Renal cortical epithelial cell (primary cell): ENCODE results near the gene KCTD20. TPM values are rescaled to one million over a fixed set of nuclear protein-coding genes. Genes with fewer than 3 reads are reported as not detected.
A peak's percentile ranks its signal among the peaks of the same experiment; 100 is the strongest.
"Not testable (repeated sequence)": the region's sequence is repeated elsewhere in the genome, so short reads cannot be mapped to it uniquely, and the experiment has no call there.

Experiments
- DNase-seq: peaks from one replicate; pipeline ENCODE4 v3.0.0-alpha.2; 2011; ENCODE audit warnings: low read depth
- total RNA-seq: library from RNA; depleted of rRNA; stranded (reverse); fragments of >200 nt; gene quantifications from 2 replicates; pipeline ENCODE4 v1.2.3, GENCODE V29; 2014

Gene KCTD20
- 62.1 and 73.8 TPM in 2 replicates for total RNA-seq

DNA sequence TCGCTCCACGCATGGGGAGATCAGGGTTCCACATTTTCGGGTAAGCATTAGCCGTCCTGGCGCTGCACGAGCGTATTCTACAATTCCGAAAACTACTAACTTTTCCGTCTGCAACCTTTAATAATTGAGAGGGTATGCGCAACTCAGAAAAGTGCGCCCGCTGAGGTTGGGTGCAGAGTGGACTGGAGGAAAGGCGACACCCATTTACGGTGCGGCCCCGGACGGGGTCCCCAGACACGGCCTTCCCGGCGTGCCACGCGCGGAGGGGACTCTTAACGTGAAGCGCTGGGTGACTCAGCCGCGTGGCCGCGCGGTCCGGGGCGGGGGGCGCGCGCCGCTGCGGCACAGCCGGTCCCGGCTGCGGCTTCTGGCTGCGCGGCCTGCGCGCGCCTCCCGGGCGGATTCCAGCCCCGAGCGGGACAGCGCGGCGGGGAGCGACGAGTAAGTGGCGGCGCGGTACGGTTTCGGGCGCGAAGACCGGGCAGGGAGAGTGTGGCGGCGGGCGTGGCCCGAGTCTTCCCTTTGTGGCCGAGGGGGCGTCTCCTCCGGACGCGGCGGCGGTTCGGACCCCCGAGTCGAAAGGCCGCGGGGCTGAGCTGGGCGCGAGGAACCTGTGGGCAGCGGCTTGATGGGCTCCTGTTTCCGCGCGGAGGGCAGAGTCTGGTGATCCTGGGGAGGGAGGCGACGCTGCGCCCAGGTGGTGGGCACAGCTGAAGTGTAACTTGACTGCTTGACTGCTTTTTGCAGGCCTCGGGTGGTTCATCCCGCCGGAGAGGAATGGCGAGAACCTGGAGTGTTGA lies at the start of gene KCTD20, which contains the start of gene PXT1:
TSS of gene KCTD20 (plus strand) at position 330 of the 800 bp plus-strand sequence. CDS start 27,098 bp downstream, outside the sequence.
TSS of gene PXT1 (minus strand) at position 184 of the 800 bp plus-strand sequence. CDS start 16,772 bp downstream, outside the sequence.
- peak; percentile 51 for DNase-seq

DNA sequence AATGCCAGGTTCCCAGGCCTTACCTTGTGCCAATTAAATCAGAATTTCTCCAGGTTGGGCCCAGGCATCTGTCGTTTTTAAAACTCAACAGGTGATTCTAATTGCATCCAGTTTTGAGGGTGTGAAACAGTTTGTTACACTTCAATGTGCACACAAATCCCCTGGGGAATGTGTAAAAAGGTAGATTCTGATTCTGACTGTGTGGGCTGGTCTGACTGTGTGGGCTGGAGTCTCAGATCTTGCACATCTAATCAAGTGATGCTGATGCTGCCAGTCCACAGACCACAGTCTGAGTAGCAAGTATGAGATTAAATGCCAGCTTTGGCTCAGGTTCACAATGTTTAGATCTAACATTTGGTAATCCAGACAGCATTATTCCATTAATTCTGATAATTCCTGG lies 42.8 kb upstream of the KCTD20 start:
- no peak for DNase-seq

GRCh38 chr6:36402481-36402880 lies 40.3 kb upstream of the KCTD20 start:
- no peak for DNase-seq

DNA sequence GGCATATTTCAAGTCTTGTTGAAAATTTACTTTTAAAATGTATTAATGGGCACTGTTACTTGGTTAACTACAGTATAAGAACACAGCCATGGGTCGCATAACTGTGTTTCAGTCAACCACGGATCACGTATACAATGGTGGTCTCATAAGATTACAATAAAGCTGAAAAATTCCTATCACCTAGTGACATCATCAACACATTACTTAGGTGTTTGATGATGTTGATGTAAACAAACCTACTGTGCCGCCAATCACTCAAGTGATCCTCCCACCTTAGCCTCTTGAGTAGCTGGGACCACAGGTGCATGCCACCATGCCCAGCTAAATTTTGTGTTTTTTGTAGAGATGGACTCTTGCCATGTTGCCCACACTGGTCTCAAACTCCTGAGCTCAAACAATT lies 38.6 kb upstream of the KCTD20 start:
- no peak for DNase-seq

DNA sequence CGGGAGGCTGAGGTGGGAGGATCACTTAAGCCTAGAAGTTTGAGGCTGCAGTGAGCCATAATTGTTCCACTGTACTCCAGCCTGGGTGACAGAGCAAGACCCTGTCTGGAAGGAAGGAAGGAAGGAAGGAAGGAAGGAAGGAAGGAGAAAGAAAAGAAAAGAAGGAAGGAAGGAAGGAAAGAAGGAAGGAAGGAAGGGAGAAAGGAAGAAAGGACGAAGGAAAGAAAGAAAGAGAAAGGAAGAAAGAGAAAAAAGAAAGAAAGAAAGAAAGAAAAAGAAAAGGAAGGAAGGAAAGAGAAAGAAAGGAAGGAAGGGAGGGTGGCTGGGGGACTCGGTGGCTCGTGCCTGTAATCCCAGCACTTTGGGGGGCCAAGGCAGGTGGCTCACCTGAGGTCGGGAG lies 33.1 kb upstream of the KCTD20 start:
- not testable (repeated sequence) for DNase-seq

GRCh38 chr6:36413489-36414480 lies 29.0 kb upstream of the KCTD20 start:
- no peak for DNase-seq

DNA sequence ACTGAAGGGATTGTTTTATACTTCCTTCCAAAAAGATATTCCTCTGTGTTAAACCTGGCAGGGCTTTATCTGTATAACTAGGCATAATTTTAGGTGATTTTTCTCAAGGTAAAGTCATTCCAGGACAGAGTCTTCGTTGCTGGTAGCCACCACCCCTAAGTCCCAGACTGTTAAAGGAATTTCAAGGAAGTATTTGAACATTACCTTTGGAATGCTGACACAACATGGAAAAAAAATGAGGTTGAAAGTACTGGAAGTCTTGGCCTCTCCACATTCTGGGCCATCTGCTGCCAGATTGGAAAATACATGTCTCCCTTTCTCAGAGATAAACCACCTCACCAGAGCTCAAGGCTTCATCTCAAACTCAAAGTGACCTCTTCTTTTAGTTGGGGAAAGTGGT lies 28.3 kb upstream of the KCTD20 start:
- DNase-seq = peak; percentile 47

DNA sequence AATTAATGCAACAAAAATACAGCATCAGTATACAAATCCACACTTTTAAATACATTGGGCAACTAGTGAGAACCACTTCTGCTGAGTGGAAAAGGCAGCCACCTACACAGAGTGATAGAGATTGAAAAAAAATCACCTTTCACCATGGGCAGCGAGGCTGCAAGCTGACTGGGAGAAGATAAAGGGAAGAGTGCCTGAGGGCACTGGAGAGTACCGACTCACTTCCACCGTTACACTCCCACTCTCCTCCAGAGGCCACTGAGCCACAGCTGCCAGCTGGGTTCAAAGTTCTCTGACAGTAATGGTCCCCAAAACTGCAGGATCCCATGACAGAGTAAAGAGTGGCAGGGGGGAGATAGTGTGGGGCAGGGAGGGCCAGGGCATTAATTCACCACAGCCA lies 24.2 kb upstream of the KCTD20 start:
- DNase-seq = no peak

DNA sequence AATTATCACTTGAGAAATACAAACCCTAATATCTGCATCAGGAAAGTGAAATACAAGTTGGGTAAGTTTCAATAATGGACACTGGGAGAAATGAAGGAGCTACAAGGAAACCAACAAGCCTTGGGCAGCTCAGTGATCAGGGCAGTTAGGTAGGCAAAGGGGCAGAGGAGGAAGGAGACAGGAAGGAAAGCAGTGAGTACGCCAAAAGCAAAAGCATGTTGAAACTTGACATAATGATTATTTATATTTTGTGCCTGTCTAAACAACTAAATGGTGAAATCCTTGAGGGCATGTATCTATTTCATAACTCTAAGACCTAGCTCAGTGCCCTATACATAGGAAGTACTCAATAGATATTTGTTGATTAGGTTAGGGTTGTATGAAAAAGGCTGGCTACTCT lies 23.5 kb upstream of the KCTD20 start:
- no peak for DNase-seq

- no peak for DNase-seq
Observed at GRCh38 chr6:36422714-36423100, 20.1 kb upstream of the KCTD20 start.

DNA sequence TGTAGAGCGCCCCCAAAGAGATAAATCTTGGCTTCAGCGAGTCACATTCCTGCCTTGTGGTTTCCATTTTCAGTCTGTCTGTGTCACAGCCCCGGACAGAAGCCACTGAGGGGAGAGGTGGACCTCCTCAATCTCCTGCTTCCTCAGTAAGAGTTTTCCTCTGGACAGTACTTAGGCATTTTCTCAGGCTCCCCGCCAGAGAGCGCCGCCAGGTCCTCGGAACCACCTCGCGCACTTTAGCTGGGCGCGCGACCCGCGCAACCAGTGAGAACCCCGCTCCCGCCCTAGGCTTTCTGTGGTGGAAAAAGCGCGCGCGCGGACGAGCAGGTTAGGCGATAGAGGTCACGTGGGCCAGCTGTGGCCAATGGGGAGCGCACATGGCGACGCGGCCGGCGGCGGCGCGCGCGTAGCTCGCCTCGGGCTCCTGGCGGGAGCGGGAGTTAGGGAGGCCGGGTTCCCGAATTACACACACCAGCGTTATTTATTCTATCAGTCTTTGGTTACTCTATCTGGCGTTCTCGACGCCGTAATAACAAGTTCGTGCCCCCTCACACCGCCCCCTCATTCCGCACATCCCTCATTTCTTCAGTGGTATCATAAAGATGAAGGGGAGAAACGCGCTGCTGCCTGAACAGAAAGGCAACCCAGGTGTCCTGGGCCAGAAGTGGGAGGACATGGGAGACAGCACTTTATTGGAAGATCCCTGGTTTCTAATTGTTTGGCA lies 19.5 kb upstream of the KCTD20 start:
- peak; percentile 88 for DNase-seq

DNA sequence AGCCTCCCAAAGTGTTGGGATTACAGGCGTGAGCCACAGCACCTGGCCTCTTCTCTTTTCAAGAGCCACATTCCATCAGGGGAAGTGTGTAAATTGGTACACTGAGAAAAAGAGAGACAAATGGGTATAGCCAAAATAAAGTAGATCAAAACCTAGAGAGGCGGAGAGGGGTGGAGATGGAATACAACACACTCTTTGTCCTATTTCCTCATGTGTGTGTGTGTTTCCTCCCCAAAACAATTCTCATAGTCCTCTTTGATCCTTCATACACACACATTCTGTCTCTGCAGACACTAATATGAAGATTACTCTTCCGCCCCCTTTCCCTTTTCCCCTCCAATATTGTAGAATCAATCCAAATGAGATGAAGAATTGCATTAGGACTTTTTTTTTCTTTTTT lies 16.2 kb upstream of the KCTD20 start:
- DNase-seq = no peak

DNA sequence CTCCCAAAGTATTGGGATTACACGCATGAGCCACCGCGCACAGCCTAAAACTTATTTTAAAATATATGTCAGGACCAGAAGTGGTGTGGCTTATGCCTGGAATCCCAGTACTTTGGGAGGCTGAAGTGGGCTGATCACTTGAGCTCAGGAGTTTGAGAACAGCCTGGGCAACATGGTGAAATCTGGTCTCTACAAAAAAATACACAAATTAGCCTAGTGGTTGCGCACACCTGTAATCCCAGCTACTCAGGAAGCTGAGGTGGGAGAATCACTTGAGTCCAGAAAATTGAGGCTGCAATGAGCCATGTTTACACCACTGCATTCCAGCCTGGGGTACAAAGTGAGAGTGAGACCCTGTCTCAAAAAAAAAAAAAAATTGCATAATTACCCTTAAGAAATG lies 13.9 kb upstream of the KCTD20 start:
- no peak for DNase-seq

GRCh38 chr6:36430351-36430750 lies 12.4 kb upstream of the KCTD20 start:
- DNase-seq = no peak

GRCh38 chr6:36431197-36431596 lies 11.6 kb upstream of the KCTD20 start:
- DNase-seq = no peak

DNA sequence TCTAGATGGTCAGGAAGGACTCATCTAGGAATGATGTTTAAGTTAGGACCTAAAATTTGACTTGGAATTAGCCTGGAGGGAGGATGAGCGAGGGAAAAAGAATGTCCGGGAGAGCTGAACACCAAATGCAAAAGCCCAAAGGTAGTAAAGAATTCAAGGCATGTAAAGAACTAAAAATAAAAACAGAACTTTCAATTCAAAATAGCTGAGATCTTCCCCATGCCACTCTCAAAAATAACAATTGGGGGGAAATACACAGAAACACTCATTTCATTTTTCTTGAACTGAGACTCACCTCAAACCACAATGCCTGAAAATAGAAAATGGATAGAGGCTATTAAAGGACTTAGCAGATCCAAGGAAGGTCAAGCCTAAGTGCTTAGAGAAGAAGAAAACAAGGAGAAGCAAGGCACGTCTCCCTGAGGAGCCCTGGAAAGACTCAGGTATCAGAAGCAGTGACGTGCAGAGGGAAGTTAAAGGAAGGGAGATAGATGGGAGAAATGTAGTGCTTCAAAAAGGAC lies 10.6 kb upstream of the KCTD20 start:
- peak; percentile 25 for DNase-seq

- no peak for DNase-seq
Observed at GRCh38 chr6:36436466-36436865, 6.3 kb upstream of the KCTD20 start.

DNA sequence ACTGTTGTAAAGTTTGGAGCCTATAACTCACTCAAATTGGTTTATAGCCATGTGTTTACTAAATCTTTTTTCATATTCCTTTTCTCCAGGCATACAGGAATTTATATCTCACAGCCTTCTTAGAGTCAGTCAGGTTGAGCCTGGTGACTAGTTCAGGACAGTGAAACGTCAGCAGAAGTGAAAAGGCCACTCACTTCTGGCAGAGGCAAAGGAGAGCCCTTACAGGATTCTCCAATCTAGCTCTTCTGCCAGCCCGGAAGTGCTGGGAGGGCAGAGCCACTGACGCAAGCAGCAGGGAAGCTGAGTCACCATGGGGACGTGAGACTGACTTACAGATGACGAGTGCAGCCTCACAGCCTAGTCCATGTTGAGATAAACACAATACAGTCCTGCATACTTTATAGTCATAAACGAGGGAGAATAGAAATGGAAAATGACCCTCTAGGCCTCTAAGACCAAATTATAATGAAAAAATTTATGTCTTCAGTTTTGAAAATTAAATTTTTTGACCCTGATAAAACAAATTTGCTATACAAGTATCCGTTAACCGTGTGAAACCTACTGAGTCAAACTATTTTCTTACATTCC lies 1.4 kb upstream of the KCTD20 start:
- DNase-seq = peak; percentile 97

GRCh38 chr6:36442103-36442670 lies 613 bp upstream of the KCTD20 start:
- peak; percentile 7 for DNase-seq

DNA sequence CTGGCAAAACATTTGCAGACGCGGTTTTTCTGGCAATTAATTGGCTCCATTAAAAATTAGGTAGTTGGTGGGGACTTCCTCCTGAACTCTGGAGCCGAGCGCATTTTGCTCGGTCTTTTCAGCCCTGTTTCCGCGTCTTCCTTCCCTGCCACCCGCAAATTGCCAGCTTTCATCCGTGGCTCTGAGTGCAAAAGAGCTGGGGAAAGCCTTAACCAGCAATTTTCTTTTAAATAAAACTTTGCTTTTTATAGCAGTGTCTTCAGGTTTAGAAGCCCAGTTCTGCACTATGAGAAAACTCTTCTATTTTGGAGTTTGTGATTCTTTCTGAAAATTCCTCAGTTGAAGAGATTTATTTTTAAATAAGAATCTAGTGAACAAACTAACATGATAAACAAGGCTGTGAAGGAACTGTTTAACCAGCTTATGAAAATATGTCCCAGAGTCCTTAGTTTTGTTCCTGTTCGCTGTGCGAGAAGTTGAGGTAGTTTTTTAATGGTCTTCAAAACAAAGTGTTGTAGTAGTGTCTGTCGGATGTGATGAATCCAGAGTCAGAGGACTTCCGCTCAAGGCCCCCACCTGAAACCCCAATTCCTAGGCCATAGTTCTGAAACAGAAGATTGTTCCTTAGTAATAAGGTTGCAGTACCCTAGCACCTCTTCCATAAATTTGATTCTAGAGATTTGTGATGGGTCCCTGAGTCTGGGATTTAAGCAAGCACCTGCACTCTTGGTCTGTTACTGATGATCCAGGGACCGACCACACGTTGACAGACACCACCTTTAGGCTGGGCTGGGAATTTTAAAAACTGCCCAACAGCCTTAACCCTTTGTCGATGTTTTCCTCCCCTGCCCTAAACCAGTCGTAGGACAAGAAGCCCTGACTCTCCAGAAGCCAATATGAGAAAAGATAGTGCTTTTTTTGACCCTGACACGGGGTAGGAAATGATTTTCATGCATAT lies 950 bp downstream of the KCTD20 start:
- DNase-seq = peak; percentile 23
